ENCODE data around the gene CEACAM19. TPM values are rescaled to one million over a fixed set of nuclear protein-coding genes. Genes with fewer than 3 reads are reported as not detected.

CEACAM19 gene
- total and polyA plus RNA-seq, 2 of the 8 experiments (the other 6 are each of a cell fraction or from before 2014, with no cell fraction given), result 3.1 to 3.4 TPM

DNA sequence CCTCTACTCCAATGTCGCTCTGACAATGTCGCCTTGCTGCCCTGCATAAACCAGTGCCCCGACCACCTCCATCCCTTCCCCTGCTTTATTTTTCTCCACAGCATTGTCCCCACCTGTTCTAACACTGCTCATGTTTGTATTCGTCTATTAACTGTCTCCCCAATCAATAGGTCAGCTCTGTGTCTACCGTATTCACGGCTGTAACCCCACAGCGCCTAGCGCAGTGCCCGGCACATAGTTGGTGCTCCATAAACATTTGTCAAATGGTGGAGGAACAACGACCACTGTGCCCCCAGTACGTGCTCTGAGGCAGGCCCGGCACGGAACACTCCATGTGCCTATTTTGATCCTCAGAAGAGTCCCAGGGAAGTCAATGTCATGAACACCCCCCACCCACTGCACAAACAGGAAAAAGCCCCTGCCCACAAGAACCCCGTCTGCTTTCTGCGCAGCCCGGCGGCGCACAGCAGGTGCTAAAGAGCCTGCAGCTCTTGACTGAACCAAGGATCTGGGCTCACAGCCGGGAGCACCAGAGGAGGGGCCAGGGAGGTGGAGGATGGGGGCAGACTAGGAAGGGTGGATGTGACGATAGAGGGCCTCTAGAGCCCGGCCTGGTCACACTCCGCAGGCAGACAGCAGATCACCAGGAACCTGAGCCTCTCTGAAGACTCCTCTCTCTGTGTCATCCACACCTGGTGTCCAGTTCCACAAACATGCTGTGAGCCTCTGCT, 25.8 kb downstream of the CEACAM19 start (continued):
- TF ChIP-seq CEBPB (IDR thresholded peaks at IDR 0.05; ENCODE audit: low read depth, low read length), result no peak
- TF ChIP-seq, protein P1, sequence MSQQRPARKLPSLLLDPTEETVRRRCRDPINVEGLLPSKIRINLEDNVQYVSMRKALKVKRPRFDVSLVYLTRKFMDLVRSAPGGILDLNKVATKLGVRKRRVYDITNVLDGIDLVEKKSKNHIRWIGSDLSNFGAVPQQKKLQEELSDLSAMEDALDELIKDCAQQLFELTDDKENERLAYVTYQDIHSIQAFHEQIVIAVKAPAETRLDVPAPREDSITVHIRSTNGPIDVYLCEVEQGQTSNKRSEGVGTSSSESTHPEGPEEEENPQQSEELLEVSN (IDR thresholded peaks at IDR 0.05), result no peak
- TF ChIP-seq HDAC6 (IDR thresholded peaks at IDR 0.05; ENCODE audit: low read depth, low read length), result no peak
